Dedifferentiated amniotic fluid mesenchymal stem cell (primary cell): ENCODE measurements around the gene GABPB1.

Experiments used
- DNase-seq: peaks from one replicate; pipeline ENCODE4 v3.0.0-alpha.2; 2016; ENCODE audit errors: extremely low spot score

The GABPB1 gene

GRCh38 chr15:50344006-50344464 is 11.0 kb downstream of the GABPB1 start:
- no peak for DNase-seq

- DNase-seq: no peak
Measured at GRCh38 chr15:50341616-50342136, 13.3 kb downstream of the GABPB1 start.

GRCh38 chr15:50340416-50340815 is 14.6 kb downstream of the GABPB1 start:
- DNase-seq: no peak

DNA sequence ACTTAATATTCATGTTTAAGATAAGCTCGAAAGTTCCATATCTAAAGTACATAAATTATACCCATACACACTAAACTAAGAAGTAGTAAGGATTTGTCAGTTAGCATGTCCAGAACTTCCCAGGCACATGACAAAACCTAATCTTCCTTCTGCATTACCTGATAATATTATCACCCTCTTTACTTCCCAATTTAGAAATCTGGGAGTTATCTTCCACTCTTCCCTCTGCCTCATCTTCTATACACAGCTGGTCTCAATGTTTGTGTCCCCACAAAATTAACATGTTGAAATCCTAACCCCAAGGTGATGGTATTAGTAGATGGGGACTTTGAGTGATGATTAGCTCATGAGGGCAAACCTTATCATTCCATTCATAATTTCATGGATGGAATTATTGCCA is 15.3 kb downstream of the GABPB1 start:
- DNase-seq: no peak

- DNase-seq: no peak
Measured at GRCh38 chr15:50335251-50335650, 19.7 kb downstream of the GABPB1 start.

DNA sequence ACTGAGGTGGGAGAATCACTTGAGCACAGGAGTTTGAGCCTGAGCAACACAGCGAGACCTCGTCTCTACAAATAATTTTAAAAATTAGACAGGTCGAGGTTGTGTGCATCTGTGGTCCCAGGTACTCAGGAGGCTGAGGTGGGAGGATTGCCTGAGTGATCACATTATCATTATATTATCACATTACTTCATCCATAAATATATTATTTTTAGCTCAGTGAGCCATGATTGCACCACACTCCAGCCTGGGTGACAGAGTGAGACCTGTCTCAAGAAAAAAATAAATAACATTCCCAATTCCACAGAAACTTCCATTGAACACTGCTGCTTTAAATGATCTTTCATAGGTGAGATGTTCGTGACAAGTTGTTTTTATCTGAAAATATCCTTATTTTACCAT is 21.8 kb downstream of the GABPB1 start:
- DNase-seq: no peak

GRCh38 chr15:50330921-50331320 is 24.1 kb downstream of the GABPB1 start:
- DNase-seq: no peak

GRCh38 chr15:50328116-50328515 is 26.9 kb downstream of the GABPB1 start:
- no peak for DNase-seq

DNA sequence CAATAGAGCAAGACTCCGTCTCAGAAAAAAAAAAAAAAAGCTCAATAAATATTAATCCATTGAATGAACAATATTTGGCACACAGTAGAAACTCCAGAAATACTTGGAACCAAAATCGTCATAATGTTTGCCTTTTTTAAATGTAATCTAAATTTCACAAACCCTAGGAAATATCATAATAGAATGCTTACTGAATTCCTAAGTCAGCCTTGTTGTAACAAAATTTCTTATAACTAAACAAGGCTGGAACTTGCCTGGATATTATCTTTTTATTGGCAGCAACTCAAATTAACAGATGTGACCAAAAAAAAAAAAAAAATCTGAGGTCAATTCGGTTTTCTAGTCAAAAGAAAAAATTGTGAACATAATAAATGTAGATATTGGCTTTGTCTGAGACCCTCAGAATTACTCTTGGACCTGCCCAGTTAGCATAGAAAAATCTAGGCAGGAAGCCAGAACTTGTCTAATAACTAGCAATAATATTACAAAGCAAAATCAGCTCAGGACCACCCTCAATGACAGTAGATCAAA is 33.3 kb downstream of the GABPB1 start:
- DNase-seq: no peak

- no peak for DNase-seq
Measured at GRCh38 chr15:50320504-50320903, 34.5 kb downstream of the GABPB1 start.

DNA sequence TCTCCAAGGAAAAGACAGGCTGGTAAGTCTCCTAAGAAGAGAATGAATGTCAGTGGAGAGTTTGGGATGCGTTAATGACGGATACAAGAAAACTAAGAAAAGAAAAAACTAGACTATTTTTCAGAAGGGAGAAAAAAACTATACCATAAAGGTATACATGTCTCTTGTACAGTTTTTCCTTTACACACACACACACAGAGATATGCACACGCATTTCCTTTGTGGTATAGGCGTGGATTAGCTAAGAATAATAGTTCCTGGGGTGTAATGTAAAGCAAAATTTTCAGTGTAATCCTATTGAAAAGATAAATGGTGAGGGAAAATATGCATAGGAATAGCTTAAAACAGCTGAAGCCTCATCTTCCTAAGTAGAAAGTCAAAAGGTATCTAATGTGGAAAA is 36.3 kb downstream of the GABPB1 start:
- no peak for DNase-seq

DNA sequence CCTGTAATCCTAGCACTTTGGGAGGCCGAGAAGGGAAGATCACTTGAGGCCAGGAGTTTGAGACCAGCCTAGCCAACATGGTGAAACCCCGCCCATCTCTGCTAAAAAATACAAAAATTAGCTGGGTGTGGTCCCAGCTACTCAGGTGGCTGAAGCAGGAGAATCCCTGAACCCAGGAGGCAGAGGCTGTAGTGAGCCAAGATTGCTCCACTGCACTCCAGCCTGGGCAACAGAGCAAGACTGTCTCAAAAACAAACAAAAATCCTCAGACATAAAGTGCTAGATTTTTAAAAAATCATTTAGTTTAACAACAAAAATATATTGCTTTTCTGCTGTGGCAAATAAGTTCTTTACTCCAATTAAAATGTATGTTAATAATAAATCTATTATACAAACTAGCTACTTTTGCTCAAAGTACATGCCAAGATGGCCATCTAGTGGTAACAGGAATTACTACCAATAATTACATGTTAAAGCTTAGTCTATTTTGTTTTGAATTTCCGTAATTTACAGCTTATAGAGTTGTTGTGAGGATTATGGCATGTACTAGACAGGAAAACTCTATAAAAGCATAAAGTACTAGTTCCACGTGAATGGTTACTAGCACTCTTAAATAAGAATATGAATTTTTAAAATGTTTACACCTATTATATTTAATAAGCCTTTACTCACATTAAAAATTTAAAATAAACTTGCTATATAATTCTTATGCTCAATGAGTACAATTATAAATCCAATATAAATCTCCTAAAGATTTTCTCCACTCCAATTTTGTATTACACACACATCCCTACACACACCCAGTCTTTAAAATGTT is 39.0 kb downstream of the GABPB1 start:
- peak; percentile 54 for DNase-seq

DNA sequence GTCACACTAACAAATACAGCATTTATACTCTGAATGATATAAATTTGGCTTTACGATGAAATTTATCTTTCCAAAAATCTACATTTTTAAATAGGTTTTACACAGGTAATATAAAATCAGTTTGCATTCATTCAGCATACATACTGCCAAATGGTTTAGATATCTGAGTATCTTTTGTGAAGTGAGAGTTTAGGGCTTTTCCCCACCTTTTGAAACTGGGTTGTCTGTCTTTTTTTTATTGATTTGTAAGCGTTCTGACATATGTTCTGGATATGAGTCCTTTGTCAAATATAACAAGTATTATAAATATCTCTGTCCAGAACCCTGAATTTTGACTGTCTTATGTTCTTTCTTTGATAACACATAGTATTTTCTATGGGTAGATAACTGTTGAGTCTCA is 42.4 kb downstream of the GABPB1 start:
- no peak for DNase-seq

- no peak for DNase-seq
Measured at GRCh38 chr15:50307799-50308198, 47.2 kb downstream of the GABPB1 start.

GRCh38 chr15:50304836-50305235 is 50.2 kb downstream of the GABPB1 start:
- no peak for DNase-seq

GRCh38 chr15:50302581-50302980 is 52.4 kb downstream of the GABPB1 start:
- DNase-seq: no peak

- DNase-seq: no peak
Measured at GRCh38 chr15:50298340-50298739, 56.7 kb downstream of the GABPB1 start.

DNA sequence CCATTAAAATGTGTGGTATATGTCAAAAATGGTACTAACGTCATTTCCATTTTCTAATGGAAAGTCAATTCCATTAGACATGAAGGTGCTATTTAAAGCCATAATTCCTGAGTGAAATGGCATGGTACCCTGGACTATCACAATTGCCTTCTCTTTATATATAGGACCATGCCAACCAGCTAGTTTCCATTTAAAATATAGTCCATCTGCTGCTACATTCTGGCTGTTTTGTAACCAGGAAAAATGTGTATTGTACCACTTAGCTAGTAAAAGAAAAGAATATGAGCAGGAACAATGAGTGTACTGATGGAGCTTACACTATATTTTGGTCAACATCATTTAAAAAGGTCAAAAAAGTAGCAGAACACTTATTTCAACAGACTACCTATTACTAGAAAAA is 59.0 kb downstream of the GABPB1 start:
- DNase-seq: no peak

- DNase-seq: no peak
Measured at GRCh38 chr15:50289749-50290148, 65.2 kb downstream of the GABPB1 start.

DNA sequence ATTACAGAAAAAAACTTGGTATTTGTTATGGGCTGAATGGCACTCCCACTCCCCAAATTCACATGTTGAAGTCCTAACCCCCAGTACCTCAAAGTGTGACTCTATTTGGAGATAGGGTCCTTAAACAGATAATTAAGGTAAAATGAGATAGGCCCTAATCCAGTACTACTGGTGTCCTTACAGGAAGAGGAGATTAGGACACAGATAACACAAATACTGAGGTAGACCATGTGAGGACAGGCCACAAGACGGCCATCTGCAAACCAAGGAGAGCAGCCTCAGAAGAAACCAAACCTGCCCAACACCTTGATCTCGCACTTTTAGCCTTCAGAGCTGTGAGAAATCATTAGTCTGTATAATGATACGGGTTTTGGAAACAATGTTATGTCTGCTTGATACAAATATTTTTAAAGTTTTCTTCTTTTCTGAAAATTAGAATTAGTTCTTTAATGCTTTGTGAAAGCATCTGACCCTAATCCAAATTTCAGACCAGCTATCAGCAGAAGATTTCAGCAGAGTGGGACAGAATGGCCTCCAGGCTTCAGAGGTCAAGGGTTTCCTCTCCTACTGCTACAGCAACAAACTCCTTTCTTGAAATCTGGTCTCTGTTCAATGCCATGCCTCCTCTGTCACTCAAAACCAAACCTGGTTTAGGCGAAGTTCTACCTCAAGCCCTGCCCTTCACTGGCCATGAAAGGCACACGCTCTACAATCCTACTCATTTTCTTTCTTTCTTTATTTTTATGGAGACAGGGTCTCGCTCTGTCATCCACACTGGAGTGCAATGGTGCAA is 67.5 kb downstream of the GABPB1 start:
- DNase-seq: no peak

DNA sequence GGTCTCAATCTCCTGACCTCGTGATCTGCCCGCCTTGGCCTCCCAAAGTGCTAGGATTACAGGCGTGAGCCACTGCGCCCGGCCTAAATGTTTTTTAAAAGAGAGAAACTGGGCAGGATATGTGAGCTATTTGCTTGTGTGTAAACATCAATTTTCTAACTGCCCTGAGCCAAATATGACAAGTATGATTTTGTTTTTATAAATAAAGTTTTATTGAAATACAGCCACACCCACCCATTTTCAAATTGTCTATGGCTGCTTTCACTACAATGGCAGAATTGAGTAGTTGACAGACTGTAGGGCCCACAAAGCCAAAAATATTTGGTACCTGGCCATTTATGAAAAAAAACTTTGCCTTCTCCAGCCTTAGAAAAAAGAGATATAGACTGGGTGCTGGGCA is 73.6 kb downstream of the GABPB1 start:
- DNase-seq: no peak

- no peak for DNase-seq
Measured at GRCh38 chr15:50280271-50280670, 74.7 kb downstream of the GABPB1 start.

DNA sequence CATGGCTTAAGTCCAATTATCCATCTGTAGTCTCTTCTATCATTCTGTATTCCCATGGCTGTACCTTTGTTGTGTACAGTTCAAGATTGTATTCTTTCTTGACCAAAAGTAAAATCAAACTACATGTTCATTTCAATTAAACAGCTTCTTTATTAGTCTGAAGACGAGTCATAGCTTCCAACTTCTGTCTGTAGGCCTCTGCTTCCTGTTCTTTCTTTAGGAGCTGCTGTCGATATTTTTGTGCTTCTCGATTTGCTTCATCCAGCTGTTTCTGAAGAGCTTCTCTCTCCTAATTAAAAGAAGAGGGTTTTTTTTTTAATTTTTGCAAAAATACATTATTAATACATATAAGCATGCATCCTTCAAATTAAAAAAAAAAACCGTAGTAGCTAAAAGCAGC is 76.5 kb downstream of the GABPB1 start:
- DNase-seq: no peak
